Peyer's patch (tissue), 4 donors: ENCODE data around the gene UBLCP1. TPM values are rescaled to one million over a fixed set of nuclear protein-coding genes. Genes with fewer than 3 reads are reported as not detected.

Experiments
- DNase-seq, 3 donors: peaks; one replicate each; pipeline ENCODE4 v3.0.0-alpha.2; 2017 to 2019
- H3K27ac ChIP-seq, 4 donors: fragments of 200-600 bp; sonication (generic); one replicate each; pipeline ENCODE4 v1.5.1; 2016 to 2019
- H3K27me3 ChIP-seq, 2 donors: fragments of 200-600 bp; sonication (generic); one replicate each; pipeline ENCODE4 v1.5.1; 2019
- H3K36me3 ChIP-seq, 3 donors: fragments of 200-600 bp; sonication (generic); one replicate each; pipeline ENCODE4 v1.5.1; 2016 to 2019
- H3K4me1 ChIP-seq, 4 donors: fragments of 200-600 bp; sonication (generic); one replicate each; pipeline ENCODE4 v1.5.1; 2016 to 2019
- H3K4me3 ChIP-seq, 4 donors: fragments of 200-600 bp; sonication (generic); 1 replicate in 3 of 4; 2 replicates in 1 of 4; pipeline ENCODE4 v1.5.1; 2016 to 2019; ENCODE audit warnings: mild to moderate bottlenecking in 1 of 4
- H3K9me3 ChIP-seq, 4 donors: fragments of 200-600 bp; sonication (generic); one replicate each; pipeline ENCODE4 v1.5.1; 2016 to 2019; ENCODE audit warnings: mild to moderate bottlenecking in 1 of 4
- CTCF ChIP-seq, 6 experiments: fragments of 450-650 bp in 4 of 6; fragments of 200-600 bp in 2 of 6; sonication (generic) in 1 of 6; IDR thresholded peaks; one replicate each; pipeline ENCODE4 v1.5.1; 2017 to 2019; ENCODE audit warnings: antibody characterized with exemption in 6 of 6, mild to moderate bottlenecking in 3 of 6, moderate library complexity in 1 of 6
- POLR2A ChIP-seq, 2 donors: fragments of 450-650 bp; IDR thresholded peaks; one replicate each; pipeline ENCODE4 v1.5.1; 2017; ENCODE audit warnings: antibody characterized with exemption in 2 of 2, mild to moderate bottlenecking in 2 of 2, moderate library complexity in 2 of 2
- total RNA-seq, 4 donors: library from RNA; depleted of rRNA; stranded (reverse); fragments of >200 nt; gene quantifications; one replicate each; pipeline ENCODE4 v1.1.0, GENCODE V29; 2016

The UBLCP1 gene
- total RNA-seq, 4 donors from 2014 or later = 8.2 to 19.8 (median 10.8) TPM

- TF ChIP-seq CTCF (IDR thresholded peaks at IDR 0.05) (no peak), POLR2A (IDR thresholded peaks at IDR 0.05) (no peak)
- Histone ChIP-seq H3K36me3 (no peaks in the 10 kb centered on the region), H3K4me3 (no peak overlapping the region), H3K27ac (no peak overlapping the region), H3K4me1 (no peaks in the 10 kb centered on the region), H3K9me3 (no peaks in the 10 kb centered on the region), H3K27me3 (no peaks in the 10 kb centered on the region)
- DNase-seq = no peak
These were observed 55.4 kb downstream of the UBLCP1 start for GRCh38 chr5:159318448-159318847.

- no peak overlapping the region for H3K4me3 ChIP-seq
- DNase-seq = no peak
- no peaks in the 10 kb centered on the region for H3K9me3 ChIP-seq
- TF ChIP-seq POLR2A (IDR thresholded peaks at IDR 0.05) = no peak
- no peak for TF ChIP-seq CTCF (IDR thresholded peaks at IDR 0.05)
- no peaks in the 10 kb centered on the region for H3K27me3 ChIP-seq
- no peaks in the 10 kb centered on the region for H3K4me1 ChIP-seq
- no peak overlapping the region for H3K27ac ChIP-seq
- H3K36me3 ChIP-seq = no peaks in the 10 kb centered on the region
These were observed 56.3 kb downstream of the UBLCP1 start for GRCh38 chr5:159319363-159319762.

- H3K9me3 ChIP-seq = no peaks in the 10 kb centered on the region
- no peak for DNase-seq
- no peaks in the 10 kb centered on the region for H3K36me3 ChIP-seq
- no peak for TF ChIP-seq CTCF (IDR thresholded peaks at IDR 0.05)
- no peaks in the 10 kb centered on the region for H3K4me1 ChIP-seq
- H3K4me3 ChIP-seq = no peak overlapping the region
- H3K27me3 ChIP-seq = no peaks in the 10 kb centered on the region
- H3K27ac ChIP-seq = no peak overlapping the region
These were observed 56.7 kb downstream of the UBLCP1 start for GRCh38 chr5:159319832-159320231.

GRCh38 chr5:159322180-159322579 is 59.1 kb downstream of the UBLCP1 start:
- Histone ChIP-seq H3K27me3 (no peaks in the 10 kb centered on the region), H3K9me3 (no peaks in the 10 kb centered on the region), H3K36me3 (no peaks in the 10 kb centered on the region), H3K4me1 (no peaks in the 10 kb centered on the region), H3K27ac (no peak overlapping the region), H3K4me3 (no peak overlapping the region)
- TF ChIP-seq POLR2A (IDR thresholded peaks at IDR 0.05) = no peak
- TF ChIP-seq CTCF (IDR thresholded peaks at IDR 0.05) = no peak
- DNase-seq = no peak

GRCh38 chr5:159324102-159324755 is 61.1 kb downstream of the UBLCP1 start:
- Histone ChIP-seq H3K36me3 (no peaks in the 10 kb centered on the region), H3K4me3 (no peak overlapping the region), H3K4me1 (no peaks in the 10 kb centered on the region), H3K27me3 (no peaks in the 10 kb centered on the region), H3K27ac (no peak overlapping the region), H3K9me3 (no peaks in the 10 kb centered on the region)
- TF ChIP-seq CTCF (IDR thresholded peaks at IDR 0.05) = no peak
- no peak for TF ChIP-seq POLR2A (IDR thresholded peaks at IDR 0.05)
- no peak for DNase-seq

- Histone ChIP-seq H3K4me1 (no peaks in the 10 kb centered on the region), H3K9me3 (no peaks in the 10 kb centered on the region), H3K4me3 (no peak overlapping the region), H3K27me3 (no peaks in the 10 kb centered on the region), H3K36me3 (no peaks in the 10 kb centered on the region), H3K27ac (no peak overlapping the region)
- no peak for TF ChIP-seq POLR2A (IDR thresholded peaks at IDR 0.05)
- no peak for DNase-seq
These were observed 61.9 kb downstream of the UBLCP1 start for GRCh38 chr5:159324986-159325385.
